GM12801 (cell line): ENCODE results near the gene TMED1.

ENCODE experiments used
- CTCF ChIP-seq: IDR thresholded peaks from one replicate; pipeline ENCODE4 v1.5.1; 2011; ENCODE audit warnings: control low read depth; ENCODE audit not compliant: insufficient read length; ENCODE audit errors: extremely low read depth

The TMED1 gene

DNA sequence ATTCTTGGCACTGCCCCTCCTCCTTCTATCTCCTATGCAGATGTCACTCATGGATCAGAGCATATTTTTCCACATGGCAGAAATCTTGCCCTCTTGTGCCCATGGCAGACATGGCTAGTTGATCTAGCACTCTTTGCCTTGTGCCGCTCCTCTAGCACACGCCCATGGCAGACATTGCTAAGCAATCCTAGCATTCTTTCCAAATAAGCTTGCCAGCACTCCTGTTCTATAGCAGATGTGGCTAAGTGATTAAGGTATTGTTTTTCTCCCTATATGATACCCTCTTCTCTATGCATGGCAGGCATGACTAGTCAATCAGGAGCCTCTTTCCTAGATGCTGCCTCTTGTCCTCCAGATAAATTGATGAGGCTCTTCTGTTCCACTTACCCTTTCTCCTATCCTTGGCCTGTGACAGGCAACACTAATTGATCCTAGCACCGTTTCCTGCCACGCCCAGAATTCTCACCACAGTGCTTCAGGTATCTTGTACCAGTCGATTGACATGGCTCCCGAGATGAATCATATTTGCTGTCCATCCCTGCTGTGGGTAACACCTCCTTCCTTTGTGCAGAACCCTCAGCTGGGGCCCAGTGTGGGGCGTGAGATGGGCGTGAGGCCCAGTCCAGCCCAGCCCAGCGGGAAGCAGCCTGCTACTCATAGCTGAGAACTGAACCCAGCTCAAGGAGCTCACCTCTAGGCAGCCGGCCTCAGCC lies 26.9 kb downstream of the TMED1 start:
- no peak for TF ChIP-seq CTCF

- TF ChIP-seq CTCF, result no peak
Measured at GRCh38 chr19:10805758-10806247, 30.2 kb downstream of the TMED1 start.

- TF ChIP-seq CTCF, result no peak
Measured at GRCh38 chr19:10805065-10805757, 30.8 kb downstream of the TMED1 start.

DNA sequence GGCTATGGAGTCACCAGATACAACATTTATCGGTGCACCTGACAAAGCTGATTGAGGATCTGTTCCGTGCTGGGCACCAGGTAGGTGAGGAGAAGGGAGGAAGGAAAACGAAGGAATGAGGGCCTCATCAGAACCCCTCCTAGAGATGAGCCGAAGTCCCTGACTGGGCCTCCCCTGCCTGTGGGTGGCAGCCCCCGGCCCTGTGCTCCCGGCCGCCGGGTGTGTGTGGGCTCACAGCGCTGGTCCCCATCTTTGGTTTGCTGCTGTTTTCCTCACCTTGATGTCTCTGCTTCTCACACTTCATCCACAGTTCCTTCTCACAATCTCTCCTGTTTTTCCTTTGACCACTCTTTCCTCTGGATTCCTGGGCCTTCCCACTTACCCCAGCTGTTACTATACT lies 32.8 kb downstream of the TMED1 start:
- TF ChIP-seq CTCF, result no peak

- TF ChIP-seq CTCF, result no peak
Measured at GRCh38 chr19:10802479-10802878, 33.5 kb downstream of the TMED1 start.

- no peak for TF ChIP-seq CTCF
Measured at GRCh38 chr19:10800488-10800887, 35.5 kb downstream of the TMED1 start.

DNA sequence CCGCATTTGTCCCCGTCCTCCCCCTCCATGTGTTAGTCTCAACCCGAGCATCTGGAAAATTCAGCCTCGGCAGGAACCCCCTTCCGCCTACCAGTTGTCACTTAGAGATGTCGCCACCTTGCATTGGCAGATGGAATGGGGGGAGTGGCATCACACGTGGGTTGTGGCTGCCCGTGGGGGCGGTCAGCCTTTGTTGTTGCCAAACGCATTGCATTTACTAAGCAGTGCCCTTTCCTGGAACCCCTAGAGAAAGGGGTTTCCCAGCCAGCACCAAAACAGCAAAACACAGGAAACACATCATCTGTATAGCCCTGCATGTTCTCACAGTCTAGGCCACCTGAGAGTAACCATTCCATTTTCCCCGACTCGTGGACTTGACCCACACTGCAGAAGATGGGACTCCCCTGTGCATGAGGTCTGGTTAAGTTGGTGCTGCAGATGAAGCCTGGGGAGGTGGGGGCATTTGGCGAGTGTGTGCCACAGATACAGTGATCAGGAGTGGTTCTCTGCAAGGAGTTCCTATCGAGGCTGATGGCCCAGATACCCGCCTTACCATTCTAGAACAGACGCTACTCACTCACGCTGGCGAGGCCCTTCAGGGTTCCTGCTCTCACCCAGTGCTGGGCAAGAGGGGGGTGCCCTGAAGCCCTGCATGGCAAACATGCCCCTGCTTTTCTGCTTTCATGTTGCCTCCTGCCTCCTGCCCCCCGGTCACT lies 38.3 kb downstream of the TMED1 start:
- no peak for TF ChIP-seq CTCF
